ENCODE data around the gene TOMM22.
A peak's percentile ranks its signal among the peaks of the same experiment; 100 is the strongest.

The TOMM22 gene

DNA sequence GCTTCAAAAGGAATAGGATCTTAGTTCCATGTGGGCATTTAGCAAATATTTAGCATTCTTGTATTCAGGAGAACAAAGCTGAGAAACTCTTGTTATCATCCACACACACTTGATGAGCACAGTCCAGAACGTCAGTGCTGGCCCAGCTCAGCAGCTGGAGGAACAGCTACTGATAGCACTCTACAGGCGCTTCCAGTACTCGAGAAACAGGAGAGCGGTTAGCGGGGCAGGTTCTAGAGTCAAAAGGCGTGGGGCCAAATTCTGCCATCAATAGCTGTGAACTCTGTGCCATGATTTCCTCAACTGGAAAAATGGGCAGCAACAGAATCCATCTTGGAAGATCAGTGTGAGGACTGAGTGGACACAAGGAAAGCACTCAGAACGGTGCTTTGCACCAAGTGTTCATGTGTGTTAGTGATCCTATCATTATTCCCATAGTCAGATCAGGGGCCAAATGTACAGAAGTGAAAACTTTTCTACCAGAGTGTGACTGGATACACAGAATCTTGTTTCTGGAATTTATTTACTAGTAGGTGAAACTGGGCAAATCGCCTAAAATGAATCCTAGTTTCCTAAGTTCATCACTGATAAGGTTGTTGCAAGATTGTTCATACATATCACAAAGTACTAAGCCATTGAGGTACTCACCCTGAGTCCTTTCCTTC lies 15.8 kb downstream of the TOMM22 start:
- DNase-seq: no peak

DNA sequence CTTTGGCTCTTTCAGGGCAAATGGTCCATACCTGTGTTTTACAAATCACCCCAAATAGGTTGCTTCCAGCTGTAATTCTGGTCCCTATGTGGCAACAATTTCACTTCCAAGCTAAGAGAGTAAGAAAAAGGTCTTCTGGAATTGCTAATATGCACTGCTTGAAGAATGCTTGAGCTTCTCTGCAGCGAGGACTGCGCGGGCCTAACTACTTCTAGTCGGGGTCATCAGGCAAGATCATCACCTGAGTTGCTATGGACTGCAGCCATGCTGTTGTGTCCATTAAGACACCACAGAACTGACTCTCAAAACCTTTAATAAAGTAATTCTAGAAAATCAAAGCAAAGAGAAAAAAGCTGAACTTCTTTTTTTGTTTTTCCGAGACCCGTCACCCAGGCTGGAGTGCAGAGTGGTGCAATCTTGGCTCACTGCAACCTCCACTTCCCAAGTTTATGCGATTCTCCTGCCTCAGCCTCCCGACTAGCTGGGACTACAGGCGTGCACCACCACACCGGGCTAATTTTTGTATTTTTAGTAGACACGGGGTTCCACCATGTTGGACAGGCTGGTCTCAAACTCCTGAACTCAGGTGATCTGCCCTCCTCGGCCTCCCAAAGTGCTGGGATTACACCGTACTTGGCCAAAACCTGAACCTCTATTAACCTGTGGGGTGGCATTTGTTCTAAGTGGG lies 16.8 kb downstream of the TOMM22 start:
- no peak for DNase-seq

DNA sequence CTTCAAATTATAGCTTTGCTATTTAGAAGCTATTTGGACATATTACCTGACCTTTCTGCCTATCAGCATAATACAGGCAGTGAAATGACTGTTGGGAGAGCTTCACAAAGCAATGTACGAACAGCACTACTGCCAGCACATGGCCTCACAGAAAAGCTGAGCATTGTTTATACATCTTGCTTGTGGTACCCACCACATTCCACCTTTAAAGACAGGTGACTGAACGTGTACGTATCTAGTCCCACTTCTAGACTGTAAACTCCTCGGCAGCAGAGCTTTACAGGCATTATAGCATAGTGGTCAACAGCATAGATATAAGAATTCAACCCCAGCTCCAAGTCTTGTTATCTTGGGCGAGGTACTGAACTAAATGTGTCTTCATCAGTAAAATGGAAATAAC lies 17.4 kb downstream of the TOMM22 start:
- DNase-seq: no peak

DNA sequence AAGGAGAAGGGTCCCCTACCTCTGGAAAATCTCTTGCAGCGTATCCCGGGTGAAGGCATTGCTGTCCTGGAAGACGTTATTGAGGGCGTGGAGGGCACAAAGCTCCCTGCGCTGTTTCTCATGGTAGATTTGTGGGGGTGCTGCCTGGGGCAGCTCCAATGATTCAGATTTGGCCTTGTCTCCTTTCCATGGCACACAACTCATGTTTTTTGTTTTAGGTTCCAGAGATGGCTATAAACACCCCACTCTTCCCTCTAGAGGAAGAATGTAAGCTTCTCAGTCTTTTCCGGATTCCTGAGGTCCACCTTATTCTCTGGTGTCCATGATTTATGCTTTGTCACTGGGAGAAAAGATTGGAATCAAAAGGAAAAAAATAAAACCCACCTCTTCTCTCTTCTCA lies 18.0 kb downstream of the TOMM22 start:
- DNase-seq: no peak

DNA sequence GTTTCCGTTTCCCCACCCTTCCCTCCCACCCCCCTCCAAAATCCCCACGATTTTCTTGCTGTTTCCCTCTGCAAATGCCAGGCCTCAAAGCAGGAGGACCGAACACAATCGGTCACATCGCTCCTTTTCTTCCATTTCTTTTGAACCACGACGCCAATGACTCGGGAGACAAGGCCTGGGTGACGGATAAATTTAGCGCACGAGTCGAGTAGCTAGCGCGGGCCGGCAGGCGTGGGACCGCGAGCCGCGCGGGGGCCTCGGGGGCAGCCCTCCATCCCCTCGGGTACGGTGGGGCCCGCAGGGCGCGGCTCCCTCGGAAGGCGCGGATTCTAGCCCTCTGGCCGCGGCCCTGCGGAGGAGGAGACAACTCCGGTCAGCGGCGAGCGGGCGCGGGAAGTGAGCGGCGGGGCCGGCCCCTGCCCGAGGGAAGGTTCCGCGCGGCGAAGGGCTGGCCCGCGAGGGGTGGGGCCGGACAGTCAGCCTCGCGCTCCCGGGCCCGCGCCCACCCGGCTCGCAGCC lies 18.6 kb downstream of the TOMM22 start:
- DNase-seq: no peak

DNA sequence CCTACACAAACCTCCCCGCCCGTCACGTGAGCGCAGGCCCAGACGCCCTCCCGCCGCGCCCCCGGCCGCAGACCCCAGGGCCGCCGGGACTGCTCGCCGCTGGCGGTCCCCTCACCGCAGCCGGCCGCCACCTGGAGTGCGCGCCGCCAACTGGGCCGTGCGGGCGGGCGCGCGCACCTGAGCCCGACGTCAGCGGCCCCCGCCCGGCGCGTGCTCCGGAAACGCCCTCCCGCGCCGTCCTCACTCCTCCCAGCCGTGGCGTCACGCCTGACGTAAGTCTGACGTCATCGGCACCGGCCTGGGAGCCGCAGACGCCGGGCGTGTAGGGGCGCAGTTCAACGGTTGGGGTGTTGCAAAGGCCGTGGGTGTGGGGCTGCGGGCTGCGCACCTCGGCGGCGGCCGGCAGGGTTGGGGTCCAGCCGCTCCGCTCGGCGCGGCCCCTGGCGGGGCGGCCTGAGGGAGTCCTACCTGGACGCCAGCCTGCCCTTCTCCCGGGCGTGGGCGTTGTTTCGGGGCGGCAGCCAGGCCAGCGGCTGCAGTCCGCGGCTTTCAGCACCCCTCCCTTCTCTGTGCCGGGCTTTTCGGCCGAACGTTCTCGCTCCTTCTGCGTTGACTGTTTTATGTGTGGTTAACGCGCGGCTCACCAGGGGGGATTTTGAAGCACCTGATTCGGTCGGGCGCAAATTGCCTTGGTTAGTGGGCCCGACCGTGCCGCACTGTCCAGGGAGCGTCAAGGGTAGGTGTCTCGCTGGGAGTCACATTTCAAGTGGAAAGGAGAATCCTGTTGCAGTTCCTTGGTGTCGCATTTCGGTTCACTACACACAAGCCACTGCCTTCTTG lies 19.3 kb downstream of the TOMM22 start, which contains the start of gene JOSD1:
JOSD1 (minus strand) TSS at position 155 of the 840 bp plus-strand sequence. CDS start 956 bp downstream, outside the sequence.
- no peak for DNase-seq

DNA sequence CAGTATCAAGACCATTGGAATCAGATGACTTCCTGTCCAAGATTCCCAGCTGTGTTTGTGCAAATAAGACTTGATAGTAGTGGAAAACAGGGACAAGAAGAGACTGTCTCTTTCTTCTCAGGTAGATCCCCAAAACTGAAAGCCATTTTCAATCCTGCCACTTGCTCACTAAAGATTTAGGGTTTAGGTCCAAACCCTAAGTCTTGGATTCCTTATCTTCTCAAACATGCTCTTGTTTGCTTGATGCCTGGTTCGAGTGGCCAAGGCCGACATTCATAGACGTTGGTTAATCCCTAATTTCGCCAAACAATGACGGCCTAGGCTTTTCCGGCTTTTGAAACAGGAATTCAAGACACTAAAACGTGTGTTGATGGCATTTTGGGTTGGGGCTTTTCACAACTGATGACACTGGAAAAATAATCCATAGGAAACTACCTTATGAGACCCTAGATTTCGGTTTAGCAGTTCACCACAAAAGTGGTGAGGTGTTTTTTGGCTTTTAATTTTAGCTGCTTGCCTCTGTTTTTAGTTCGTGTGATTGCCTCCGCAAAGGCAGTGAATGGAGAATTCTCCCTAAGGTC lies 23.0 kb downstream of the TOMM22 start:
- no peak for DNase-seq

DNA sequence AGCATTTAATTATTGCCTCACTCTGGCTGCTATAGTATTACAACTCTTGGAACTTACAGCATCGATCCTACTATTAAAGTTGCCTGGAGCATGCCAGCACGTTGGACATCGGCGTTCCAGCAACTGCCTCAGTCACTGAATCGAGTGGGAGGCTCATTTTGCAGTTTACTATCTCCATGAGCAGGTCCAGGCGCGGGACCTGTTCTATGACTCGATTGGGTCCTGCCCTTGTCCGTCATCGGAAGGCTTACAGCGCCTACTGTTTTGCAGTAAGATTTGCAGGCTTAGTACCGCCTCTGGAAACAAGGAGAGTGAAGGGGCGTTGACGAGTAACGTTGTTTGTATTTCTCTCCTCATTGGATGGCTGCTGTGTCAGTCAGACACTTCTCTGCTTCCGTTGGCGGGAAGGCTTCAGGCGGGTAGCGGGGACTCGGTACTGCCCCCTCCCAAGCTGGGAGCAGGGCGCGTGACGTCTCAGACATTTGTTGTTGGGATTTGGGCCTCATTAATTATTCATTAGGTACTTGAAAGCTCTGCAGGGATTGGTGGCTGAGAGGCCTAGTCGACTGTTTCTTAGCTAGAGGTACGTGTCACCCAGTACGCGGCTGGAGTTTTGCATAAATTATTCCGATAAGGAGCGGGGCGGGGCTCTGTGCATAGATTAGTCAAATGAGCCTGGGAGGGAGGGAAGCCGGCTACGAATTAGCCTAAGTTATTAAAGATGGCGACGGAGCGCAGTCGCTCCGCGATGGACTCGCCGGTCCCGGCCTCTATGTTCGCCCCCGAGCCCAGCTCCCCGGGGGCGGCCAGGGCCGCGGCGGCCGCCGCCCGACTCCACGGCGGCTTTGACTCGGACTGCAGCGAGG lies 23.7 kb downstream of the TOMM22 start, which contains the start of gene GTPBP1:
GTPBP1 (plus strand) TSS at position 710 of the 866 bp plus-strand sequence; CDS start at position 722, 12 bp downstream.
- DNase-seq: peak; percentile 95

DNA sequence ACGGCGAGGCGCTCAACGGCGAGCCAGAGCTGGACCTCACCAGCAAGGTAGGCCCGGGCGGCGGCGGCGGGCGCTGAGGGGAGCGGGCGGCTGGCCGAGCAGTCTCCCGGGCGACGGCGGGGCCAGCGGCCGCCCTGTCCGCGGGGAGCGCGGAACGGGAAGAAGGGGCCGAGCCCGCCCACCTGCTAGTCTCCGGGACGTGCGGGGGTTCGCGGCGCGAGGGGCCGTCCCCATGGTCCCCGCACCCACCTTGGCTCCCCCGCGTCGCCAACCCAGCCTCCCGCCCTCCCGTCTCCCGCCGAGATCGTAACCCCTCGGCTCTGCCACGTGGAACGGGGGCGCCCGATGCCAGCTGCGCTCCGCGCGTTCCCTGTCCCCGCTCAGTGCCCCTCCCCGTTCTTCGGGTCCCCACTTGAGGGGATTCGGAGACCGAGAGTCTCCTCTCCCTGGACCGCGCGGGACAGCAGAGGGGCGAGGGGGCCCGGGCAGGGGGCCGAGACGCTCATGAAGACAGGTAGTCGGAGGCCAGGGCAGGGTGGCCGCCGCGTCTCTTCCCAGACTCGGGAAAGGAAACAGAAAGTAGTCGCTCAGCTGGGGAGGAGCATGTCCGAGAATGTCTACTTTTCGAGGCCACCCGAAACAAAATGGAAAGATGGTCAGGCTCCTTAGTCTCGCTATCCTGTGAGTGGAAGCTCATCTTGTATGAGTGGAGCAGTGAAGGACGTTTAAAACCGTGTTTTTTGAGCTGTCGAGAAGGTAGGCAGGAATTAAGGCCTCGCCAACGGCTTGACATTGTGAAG lies 24.5 kb downstream of the TOMM22 start:
- no peak for DNase-seq

DNA sequence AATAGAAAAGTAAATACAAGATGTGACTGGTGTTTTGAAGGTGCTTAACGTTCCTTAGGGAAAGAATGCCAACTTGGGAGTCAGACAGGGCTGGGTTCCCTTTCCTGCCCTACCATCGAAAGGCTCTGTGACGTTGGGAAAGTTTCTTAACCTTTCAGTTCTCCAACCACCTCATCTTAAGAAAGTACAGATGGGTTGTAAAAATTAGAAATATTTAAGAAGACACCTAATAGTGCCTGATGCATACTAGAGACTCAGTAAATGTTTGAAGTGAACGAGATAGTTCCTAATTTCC lies 25.1 kb downstream of the TOMM22 start:
- DNase-seq: no peak

DNA sequence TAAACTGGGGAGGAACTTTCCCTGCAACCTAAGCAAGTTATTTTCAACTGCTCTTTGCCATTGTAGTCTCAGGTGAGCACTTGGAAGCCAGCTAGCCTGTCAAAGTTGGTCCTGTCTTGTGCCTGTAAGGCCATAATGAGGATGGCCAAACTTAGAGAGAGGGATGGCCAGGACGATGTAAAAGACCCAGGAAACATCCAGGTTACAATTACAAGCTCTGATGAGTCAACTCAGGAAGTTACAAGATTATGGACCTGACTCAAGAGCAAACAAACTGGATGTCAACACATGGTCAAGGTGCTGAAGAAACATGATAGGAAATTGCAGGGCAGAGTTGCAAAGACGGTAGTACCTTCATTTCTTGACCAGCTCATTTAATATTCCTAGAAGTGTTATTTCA lies 25.6 kb downstream of the TOMM22 start:
- DNase-seq: no peak

DNA sequence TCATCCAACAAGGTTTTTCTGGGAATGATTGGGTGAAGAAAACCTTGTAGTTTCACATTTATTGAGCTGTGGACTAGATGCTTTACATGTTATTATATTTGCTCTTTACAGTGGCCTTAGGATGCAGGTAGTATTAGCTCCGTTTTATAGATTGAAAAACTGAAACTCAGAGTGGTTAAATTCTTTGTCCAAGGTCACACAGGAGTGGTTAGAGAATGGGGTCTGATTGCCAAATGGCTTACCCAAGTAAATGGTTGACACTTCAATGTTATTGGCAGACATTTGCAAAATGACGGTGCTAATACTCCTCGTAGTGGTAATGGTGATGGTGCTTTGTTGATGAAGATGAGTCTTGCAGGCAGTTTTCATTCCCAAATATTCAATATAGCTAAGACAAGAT lies 26.2 kb downstream of the TOMM22 start:
- DNase-seq: no peak

DNA sequence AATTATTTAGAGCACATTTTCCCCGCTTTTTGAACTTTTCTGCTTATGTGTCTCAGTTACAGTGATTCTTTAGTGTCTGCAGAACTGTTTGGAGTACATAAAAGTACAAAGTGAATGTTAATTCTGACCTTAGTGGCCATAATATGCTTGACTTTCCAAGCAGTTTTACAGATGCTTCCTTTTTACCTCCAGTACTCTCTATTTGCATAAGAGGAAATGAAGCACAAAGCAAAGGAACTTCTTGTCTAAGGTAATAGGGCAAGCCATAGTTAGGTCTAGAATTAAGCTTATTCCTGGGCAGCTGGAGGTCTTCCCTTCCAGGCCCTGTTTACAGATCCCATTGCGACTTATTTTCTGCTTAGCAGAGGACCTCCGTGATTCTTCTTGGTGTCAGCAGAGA lies 27.5 kb downstream of the TOMM22 start:
- DNase-seq: no peak

DNA sequence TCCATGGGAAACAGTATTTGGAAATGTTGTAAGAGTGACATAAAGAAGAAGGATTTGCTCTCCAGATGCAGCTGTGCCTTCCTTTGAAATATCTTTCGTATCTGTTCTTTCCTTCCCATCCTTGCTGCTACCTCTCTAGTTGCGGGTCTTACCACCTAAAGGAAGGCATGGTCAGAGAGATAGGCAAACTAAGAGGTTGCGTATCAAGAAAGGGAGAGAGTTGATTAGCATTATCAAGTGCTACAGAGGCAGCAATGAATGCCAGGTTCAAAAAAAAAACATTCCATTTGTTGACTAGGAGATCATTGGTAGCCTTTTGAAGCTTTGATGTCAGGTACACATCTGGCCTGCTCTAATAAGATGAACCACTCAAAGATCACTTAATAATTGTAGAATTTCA lies 28.6 kb downstream of the TOMM22 start:
- DNase-seq: no peak

DNA sequence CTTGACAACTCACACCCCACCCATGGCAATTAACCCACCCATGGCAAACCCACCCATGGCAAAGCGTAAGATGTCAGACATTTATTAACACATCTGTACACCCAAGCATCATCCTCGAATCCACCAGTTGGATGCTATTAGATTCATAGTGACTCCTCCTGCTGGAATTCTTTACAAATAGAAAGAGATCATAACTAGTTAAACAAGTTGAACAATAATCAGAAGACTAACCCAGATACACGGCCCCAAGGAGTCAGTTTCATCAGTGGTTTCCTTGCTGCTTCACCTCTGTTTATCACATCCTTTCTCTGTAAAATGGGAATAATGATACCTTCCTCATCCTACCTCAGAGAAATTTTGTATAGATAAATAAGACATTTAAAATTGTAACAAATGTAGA lies 29.1 kb downstream of the TOMM22 start:
- no peak for DNase-seq

DNA sequence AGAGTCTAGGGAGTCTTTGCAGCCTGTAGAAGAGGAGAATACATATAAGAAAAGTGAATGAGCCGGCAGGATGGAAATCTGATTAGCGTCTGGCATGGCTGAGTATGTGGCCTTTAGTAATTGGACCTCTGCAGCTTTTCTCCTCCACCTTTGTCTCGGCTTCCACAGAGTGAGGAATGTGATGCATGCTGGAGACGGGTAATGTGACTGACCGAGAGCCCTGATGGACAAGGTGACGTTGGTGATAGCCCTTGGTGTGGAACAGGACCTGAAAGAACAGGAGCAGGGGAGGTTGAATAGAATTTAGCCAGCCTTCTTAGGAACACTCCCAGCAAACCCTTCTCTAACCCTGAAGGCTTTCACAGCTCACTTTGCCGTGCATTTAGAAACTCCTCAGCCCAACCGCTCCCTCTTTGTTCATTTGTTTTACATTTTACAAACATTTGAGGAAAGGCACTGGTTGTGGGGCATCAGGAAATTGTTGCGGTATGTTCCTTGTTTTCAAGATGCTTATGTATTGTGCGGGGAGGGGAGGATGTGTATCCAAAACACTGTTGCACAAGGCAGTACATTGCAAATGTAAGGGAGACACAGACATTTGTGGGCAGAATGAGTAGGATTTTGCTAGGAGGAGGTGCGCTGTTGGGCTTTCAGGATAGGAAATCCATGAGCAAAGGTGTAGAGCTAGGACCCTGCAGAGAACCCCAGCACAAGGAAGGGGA lies 30.9 kb downstream of the TOMM22 start:
- no peak for DNase-seq

DNA sequence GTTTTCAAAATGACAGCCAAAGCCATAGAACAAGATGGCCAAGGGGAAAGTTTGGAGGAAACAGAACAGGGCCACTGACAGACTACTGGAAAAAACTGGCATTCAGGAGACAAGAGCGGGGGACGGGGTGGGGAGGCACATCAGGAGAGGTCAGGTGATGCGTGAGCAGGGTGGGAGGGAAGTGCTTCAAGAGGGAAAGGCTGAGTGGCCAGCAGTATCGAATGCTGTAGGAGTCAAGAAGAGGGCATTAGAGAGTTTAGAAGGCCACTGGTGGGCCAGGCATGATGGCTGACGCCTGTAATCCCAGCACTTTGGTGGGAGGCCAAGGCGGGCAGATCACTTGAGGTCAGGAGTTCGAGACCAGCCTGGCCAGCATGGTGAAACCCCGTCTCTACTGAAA lies 32.2 kb downstream of the TOMM22 start:
- DNase-seq: no peak

DNA sequence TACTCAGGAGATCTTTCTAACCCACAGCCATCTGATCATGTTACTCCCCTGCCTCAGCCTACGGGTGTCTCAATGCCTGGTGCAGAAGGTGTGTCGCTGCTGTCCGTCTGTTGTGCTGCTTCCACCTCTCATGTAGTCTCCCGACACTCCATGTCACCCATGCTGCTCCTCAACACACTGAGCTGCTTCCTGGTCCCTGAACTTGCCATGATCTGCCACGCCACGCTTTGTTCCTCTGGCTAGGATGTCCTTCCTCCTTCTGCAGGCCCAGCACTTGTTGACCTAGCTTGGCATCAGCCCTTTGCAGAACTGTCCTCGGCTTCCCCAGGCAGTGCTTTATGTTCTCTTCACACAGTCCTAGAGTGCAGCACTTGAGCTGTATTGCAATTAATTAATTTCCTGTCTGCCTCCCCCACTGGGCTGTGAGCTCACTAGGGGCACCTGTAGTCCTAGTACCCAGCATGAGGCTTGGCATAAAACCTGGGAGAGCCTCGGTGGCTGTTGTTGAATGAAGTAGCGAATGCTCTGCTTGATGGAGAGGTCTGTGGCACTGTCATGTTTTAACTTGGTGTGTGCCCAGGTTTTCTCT lies 33.5 kb downstream of the TOMM22 start:
- DNase-seq: no peak

DNA sequence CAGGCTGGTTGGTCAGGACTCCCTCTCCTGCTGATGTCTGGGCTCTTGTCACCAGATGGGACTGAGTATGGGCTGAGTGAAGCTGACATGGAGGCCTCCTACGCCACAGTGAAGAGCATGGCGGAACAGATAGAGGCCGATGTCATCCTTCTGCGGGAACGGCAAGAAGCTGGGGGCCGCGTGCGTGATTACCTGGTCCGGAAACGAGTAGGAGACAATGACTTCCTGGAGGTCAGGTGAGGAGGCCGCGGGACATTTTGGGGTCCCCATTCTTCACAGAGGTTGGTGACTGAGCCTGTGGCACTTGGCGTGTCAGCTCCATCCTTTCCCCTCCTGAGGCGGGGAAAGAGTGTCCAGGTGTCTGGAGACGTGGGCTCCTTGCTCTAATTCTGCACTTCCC lies 34.1 kb downstream of the TOMM22 start:
- DNase-seq: no peak

DNA sequence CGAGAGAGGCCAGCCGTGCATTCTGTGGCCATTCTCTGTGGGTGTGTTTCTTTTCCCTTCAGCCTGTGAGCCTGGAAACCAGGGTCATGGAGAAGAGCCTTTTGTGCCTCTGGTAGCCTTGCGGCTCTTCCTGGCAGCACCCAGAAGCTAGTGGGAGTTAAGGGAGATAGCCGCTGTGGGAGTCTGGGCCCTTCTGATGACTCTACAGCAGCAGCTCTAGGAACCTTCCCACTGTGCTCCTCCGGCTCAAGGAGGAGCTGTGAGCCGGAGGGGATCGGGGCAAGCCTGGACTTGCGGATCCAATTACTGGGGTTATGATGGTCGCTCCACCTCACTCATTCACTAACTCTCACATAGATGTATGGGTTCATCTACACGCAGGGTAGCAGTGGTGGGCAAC lies 34.5 kb downstream of the TOMM22 start:
- DNase-seq: no peak

Measured in NCI-H2081 treated with DMSO at 0.1 percent for 48 hours (cell line).